GM18511 (cell line): ENCODE measurements around the gene KIF3B.
A peak's percentile ranks its signal among the peaks of the same experiment; 100 is the strongest.
"Not testable (repeated sequence)": the region's sequence is repeated elsewhere in the genome, so short reads cannot be mapped to it uniquely, and the experiment has no call there.

Source experiments
- ATAC-seq: cut with Tn5 transposase; IDR thresholded peaks from one replicate; pipeline ENCODE4 v1.9.1; 2021; ENCODE audit warnings: mild to moderate bottlenecking, moderate library complexity; ENCODE audit not compliant: unreplicated experiment

The KIF3B gene

DNA sequence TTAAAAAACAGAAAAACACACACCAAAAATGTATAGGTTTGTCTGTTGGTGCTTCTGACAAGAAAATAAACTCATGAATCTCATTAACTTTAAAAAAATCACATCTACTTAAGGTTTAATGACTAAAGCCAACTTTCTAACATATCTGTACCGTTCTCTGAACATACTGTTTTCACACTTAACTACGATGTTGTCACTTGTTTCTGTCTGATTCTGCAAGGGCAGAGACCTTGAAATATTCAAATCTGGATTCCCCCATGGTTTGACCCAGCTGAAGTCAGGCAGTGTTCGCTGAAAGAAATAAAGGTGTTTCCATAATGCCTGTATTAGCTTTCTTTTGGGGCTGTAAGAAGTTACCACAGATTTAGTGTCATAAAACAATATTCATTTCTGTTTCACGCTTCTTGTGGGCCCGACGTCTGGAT is 78.0 kb downstream of the KIF3B start:
- peak; percentile 18 for ATAC-seq

DNA sequence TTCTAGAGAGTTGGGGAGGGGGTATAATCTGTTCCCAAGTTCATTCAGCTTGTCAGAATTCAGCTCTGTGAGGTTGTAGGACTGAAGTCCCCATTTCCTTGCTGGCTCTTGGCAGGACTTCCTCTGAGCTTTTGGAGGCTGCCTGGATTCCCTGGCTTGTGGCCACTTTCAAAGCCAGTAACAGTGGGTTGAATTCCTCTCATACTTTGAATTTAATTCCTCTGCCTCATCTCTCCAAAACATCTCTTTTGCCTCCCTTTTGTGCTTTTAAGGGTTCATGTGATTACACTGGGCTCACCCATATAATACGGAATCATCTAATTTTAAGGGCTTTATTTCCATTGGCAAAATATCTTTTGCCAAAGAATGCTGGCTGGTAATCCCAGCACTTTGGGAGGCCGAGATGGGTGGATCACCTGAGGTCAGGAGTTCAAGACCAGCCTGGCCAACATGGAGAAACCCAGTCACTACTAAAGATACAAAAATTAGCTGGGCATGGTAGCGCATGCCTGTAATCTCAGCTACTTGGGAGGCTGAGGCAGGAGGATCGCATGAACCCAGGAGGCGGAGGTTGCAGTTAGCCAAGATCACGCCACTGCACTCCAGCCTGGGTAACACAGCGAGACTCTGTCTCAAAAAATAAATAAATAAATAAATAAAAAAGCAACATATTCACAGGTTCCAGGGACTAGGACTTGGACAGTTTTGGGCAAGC is 78.6 kb downstream of the KIF3B start:
- ATAC-seq: not testable (repeated sequence)

DNA sequence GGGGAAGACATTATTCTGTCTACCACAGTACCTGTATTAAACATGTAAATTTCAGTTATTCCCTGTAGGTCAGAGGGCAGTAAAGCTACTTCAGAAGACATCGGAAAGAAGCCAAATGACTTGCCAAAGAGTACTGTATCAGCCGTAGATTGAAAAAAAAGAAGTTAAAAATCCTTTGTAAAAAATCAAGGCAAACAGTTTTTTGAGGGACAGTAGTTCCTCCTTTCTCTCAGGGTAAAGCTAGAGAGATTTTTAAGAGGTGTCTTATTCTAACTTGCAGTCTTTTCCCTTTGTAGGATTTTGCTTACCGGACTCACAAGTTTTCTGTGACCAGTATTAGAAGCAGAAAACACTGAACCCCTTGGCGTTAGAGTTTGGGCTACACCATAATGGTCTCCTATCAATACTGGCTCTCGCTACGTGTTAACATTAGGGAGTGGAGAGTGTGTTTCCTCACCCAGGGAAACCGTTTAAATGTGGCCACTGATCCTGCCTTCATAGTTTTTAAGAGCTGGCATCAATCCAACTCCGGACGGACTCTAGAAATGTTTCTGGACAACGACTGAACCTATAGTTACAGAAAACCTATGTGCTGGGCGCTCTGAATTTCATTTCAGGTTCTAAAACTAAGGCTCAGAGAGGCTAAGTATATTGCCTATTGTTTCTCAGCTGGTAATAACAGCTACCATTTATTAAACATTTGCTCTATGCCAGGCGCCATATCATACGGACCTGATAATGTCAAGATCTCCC is 79.3 kb downstream of the KIF3B start:
- ATAC-seq: no peak

DNA sequence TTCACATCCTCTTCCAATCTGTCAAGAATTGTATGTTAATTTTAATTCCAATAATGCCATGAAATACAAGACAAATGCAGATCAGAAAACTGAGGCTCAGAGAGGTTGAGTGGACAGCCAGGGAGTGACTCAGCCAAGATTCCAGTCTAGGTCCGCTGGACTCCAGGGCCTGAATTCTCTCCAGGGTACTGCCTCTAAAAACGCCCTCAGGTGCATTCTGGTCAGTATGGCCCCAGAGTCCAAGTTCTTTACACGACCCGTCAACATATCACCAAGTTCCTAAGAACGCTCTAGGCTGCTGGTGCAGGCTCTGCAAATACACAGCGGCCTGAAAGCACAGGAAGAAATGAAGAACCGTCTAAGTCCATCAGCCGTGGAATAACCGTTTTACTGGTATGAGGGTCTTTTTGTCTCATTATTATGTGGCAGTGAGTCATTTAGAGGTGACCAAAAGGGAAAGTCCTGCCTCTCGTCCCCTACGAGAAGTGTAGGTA is 80.0 kb downstream of the KIF3B start:
- no peak for ATAC-seq

DNA sequence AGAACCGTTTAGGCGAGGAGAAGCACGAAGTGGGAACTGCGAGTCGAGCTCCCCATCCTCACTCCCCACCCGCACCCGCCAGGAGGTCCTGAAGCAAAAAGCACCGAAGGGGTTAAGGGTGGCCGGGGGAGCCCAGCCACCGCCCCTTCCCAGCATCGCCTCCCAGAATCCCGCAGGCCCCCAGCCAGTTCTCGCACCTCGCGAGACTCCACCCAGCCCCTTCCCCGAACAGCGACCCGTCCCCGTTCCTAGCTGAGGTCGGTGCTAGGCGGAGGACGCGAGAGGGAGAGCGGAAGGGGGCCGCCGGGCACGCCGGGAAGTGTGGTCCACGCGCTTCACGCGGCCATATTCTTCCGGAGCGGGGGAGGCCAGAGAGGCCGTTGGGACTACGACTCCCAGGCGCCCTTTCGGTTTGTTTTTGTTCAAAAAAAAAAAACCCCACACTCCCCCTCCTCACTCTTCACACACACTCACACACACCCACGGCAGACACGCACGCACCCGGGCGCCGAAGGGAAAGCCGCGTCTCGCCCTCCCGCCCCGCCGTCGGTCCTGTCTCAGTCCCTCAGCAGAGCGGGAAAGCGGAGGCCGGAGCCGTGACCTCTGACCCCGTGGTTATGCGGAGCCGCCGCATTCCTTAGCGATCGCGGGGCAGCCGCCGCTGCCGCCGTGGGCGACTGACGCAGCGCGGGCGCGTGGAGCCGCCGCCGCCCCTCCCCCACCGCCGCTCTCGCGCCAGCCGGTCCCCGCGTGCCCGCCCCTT is 80.6 kb downstream of the KIF3B start, which contains the start of gene ASXL1:
Gene ASXL1 (plus strand): TSS at position 463 of the 763 bp plus-strand sequence. CDS start 445 bp downstream, outside the sequence.
- peak; percentile 82 for ATAC-seq

DNA sequence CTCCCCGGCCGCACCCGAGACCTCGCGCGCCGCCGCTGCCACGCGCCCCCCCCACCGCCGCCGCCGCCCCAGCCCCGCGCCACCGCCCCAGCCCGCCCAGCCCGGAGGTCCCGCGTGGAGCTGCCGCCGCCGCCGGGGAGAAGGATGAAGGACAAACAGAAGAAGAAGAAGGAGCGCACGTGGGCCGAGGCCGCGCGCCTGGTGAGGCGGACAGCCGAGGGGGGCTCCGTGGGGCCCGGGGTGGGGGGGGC is 81.1 kb downstream of the KIF3B start:
- ATAC-seq: no peak

DNA sequence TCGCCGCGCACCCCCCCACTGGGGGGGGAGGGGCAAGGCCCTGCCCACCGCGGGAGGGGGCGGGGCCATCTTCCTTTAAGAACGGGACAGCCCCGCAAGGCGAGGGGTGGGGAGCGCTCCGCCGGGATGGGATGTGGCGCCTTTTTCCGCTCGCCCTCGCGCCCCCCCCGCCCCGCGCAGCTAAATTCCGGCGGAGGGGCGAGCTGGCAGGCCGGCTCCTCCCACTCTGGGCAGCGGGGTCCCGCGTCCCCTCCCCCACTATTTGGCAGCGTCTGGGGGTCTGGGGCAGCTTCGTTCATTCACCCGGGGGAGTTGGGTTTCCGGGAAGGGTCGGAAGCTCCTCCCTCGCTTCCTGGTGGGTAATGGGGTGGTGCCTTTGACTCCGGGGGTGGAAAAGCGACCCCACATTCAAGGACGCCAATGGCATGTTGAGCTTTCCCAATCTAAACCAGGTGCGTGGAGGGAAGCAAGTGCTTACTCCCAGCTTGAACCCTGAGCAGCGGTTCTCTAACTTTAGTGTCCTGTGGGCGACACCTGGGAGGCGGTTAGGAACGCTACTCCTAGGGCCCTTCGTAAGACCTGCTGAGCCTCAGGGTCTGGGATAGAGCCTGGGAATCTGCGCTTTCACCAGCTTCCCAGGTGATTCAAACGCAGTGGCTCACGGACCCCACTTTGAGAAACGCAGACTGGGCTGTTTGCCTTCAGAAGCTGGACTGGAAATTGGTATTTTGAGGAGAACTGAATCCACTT is 81.6 kb downstream of the KIF3B start:
- ATAC-seq: peak; percentile 27

DNA sequence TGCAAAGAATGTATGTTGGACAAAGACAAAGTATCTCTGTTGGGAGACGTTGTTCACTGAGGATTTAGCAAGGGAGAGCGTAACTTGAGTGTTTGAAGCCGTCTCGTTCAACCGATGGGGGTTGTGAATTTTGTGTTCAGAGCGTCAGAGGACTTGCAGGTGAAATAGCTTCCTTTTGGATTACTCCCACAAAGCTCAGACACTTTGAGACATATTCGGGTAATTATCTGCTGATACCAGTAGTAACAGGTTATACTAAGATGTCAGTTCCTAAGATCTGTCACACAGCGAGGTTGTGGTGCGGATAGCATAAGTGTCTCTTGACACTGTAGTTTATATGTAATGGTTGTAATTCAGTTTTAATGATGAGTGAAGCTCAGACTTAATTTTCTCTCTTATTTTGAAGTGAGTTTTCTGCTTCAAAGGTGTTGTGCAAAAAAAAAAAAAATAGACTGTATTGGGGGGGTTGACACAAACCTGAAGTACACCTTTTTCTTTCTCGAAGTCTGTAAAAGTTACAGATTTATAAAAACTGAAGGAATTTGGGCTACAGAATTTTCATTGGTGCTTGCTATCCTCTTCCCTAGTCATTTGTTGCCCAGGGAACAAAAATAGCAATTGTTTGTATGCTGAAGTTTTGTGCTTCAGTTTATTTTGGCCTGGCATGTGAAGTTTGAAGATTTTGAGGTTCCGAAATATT is 82.3 kb downstream of the KIF3B start:
- no peak for ATAC-seq

DNA sequence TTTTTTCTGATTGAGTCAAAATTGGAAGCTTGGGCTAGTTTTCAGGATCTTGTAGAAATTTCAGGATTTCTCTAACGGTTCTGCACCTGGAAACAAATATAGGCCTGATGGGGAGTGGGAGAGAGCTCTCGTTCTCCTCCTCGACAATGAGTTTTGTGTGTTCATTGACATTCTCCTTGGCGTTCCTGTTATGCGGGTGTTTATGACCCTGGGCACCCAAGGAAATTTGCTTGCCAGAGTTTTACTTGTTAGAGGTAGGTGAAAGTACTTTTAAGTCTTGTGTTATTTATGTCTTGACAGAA is 82.8 kb downstream of the KIF3B start:
- ATAC-seq: no peak

DNA sequence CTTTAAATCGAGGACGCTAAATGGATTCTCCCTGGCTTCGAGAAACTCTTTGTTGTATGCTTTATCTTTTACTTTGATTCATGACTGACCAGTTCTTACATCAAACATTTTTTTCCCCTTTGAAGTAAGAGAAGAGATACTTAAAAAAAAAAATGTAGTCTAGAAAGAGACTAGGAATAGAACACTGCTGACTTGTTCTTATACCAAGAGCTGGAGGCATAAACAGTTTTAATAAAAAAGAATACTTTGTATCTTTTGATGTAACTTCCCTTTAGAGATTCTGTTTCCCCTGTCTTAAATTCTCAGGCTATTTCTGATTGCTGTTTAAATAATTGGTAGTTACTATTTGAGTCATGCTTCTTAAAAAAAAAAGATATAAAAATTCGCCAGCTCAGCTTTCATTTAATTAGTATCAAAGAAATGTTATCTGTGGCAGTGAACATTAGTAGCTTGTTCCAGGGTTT is 85.5 kb downstream of the KIF3B start:
- no peak for ATAC-seq

DNA sequence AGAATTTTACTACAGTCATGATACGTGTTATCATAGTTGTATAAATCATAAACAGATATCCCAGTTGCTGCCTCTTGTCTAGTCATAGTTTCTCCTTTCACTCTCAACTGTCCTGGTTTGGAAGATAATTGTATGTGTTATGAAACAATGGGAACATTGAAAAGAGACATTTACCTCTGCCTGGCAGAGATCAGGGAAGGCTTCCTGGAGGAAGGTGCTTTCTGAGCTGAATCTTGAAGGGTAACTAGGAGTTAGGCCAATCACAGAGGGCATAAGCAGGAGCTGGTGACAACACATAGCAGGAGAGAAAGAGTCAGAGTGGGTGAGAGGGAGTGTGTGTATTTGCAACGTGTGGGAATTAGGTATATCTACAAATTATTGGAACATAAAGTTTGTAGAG is 86.0 kb downstream of the KIF3B start:
- no peak for ATAC-seq

DNA sequence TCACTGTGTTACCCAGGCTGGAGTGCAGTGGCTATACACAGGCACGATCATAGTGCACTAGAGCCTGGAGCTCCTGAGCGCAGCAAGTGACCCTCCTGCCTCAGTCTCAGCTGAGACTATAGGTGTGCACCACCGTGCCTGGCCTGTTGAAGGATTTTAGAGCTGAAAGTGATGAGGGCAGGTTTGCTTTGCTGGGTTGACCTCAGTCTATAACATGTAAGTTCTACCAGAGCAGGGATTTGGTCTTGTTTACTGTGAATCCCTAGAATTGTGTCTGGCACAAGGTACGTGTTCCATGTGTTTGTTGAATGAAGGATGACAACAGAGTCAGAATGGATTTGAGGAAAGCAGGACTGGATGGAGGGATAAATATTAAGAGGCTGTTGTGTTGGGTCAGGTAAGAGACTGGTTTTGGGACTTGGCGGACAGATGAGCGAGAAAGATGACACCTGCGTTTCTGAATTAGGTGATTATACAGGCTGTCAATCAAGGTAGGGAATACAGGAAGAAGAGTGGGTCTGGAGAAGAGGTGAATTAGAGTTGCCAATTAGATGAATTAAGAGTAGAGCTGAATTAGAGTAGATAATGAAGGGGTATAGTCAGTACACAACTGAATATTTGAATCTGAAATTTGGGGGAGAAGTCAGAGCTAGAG is 87.2 kb downstream of the KIF3B start:
- ATAC-seq: no peak

DNA sequence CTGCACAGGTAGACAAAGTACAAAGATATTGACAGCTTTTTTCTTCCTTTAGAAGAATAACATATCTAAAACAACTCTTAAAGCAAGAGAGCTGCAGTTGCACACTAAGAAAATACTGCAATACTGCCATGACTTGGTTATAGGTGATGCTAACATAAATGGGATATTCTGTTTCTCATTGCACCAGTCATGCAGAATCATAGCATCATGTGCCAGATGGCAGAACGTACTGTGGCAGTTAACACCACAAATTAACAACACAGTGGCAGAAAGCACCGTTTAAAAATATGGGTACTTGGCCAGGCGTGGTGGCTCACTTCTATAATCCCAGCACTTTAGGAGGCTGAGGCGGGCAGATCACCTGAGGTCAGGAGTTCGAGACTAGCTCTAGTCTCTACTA is 88.1 kb downstream of the KIF3B start:
- ATAC-seq: no peak

DNA sequence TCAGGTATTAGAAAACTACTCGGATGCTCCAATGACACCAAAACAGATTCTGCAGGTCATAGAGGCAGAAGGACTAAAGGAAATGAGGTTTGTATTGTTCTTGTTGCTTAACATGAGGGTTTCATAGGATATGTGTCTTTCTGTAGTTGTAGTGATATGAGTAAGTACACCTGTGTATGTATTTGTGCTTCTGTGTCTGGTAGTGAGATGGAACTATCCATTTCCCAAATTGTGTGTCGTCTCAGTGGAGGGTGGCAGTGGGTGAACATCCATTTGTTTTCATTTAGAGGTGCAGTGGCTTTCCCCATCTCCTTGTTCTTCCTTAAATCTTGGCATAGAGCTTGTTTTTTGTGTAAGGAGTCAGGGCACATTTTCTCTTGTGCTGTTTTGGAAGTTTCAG is 88.9 kb downstream of the KIF3B start:
- no peak for ATAC-seq

DNA sequence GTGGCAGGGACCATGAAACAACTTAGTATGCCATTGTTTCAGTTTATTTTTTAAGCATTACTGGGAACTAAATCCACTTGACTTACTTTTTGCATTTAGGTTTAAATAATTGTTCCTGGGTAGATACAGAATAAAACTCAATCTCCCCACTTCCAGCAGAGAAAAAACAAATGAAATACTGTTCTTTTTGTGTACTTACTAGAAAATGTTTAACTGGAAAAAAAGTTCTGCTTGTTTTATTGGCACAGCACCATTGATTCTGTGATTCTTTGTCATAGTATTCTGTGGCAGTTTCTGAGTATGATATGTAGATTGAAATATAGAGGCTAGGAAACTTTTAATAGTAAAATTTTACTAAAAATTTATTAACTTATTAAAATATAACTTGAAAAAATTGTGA is 90.9 kb downstream of the KIF3B start:
- no peak for ATAC-seq

DNA sequence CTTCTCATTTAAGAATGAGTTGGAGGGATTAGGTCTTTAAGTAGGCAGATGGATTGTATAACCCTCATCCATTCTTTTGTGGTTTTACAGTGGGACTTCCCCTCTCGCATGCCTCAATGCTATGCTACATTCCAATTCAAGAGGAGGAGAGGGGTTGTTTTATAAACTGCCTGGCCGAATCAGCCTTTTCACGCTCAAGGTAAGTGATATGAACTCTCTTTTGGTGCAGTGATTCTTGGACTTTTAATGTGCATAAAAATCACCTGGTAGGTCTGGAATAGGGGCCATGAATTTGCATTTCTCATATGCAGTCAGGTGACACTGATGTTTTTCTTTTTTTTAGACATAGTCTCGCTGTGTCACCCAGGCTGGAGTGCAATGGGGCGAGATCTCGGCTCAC is 91.5 kb downstream of the KIF3B start:
- ATAC-seq: peak; percentile 59

DNA sequence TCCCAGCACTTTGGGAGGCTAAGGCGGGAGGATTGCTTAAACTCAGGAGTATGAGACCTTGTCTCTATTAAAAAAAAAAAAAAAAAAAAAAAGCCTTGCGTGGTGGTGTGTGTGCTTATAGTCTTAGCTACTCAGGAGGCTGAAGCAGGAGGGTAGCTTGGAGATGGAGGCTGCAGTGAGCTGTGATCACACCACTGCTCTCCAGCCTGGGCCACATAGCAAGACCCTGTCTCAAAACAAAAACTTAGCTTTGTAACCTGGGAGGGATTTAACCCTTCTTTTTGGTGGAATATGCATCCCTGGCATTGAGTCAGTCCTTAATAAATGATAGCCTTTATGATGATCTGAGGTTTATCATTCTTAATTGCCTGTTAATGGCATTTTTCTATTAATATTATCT is 93.4 kb downstream of the KIF3B start:
- no peak for ATAC-seq

DNA sequence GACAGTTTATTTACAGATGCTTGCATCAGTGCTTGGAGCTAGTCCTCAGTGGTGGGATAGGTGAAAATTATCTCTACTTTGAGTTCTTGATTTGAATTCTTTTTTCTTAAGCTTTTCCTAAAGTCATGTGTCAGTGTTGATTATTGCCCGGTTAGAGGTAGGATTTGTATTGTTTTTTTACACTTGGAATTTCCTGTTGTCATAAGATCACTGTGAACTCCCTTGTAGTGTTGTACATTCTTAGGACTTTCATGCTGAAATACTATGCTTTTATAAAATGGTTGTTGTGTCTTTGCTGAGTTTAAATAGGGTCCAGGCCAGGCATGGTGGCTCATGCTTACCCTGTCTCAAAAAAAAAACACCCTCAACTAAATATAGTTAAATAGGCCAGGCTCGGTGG is 101.0 kb downstream of the KIF3B start:
- ATAC-seq: no peak

DNA sequence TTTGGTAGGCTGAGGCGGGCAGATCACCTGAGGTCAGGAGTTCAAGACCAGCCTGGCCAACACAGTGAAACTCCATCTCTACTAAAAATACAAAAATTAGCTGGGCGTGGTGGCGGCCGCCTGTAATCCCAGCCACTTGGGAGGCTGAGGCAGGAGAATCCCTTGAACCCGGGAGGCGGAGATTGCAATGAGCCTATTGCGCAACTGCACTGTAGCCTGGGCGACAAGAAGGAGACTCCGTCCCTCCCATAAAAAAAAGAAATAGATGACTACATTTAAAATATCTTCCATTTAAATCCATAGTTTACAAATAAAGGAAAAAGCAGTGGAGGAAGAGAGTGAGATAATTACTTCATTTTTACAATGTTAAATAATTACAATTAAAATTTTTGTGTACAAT is 102.6 kb downstream of the KIF3B start:
- not testable (repeated sequence) for ATAC-seq

DNA sequence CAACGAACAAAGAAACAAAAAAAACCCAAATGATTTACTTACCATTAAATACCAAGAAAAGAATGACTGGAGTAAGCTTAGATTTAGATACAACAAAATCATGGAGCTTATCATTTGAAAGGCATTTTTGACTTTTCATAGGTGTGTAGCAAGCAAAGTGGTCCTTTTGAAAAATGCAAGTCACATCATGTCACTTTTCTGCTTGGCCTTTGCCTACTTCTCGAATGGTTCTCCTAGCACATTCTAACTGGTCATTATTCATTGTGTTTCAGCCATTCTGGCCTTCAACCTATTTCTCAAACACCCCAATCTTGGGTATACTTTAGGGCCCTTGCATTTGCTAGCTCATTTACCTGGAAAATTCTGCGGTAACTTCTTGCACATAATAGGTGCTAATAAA is 103.3 kb downstream of the KIF3B start:
- ATAC-seq: no peak
